ENCODE measurements around the gene RSAD2.

DNA sequence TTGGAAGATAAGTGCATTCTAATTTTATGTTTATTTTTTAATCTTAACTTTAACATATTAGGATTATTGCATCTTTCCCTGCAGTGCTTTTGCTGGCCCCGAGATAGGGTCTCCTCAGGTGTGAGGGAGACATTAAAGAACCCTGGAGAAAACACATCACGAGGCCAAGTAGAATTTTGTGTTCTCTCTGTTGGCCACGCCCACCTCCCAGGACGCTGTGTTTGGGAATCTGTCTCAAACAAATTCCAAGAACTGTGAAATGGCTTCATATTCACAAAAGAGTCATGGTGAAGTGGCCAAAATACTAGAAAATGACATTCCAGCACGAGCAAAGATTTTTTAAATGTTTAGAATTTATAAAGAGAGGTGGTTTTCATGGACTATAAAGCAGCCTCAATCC is 67.0 kb downstream of the RSAD2 start:
- TF ChIP-seq, protein P1, sequence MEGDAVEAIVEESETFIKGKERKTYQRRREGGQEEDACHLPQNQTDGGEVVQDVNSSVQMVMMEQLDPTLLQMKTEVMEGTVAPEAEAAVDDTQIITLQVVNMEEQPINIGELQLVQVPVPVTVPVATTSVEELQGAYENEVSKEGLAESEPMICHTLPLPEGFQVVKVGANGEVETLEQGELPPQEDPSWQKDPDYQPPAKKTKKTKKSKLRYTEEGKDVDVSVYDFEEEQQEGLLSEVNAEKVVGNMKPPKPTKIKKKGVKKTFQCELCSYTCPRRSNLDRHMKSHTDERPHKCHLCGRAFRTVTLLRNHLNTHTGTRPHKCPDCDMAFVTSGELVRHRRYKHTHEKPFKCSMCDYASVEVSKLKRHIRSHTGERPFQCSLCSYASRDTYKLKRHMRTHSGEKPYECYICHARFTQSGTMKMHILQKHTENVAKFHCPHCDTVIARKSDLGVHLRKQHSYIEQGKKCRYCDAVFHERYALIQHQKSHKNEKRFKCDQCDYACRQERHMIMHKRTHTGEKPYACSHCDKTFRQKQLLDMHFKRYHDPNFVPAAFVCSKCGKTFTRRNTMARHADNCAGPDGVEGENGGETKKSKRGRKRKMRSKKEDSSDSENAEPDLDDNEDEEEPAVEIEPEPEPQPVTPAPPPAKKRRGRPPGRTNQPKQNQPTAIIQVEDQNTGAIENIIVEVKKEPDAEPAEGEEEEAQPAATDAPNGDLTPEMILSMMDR (IDR thresholded peaks at IDR 0.05; ENCODE audit: low read length): no peak
- TF ChIP-seq EZH2 (optimal IDR thresholded peaks at IDR 0.05; ENCODE audit: low read depth, low read length) (no peak), EZH2phosphoT487 (IDR thresholded peaks at IDR 0.05; ENCODE audit: low read length) (no peak)

All from MM.1S (cell line).